Muscle of leg (tissue), 11 donors: Measurements from ENCODE around the gene MALRD1. TPM values are rescaled to one million over a fixed set of nuclear protein-coding genes. Genes with fewer than 3 reads are reported as not detected.

Source experiments
- DNase-seq: peaks from one replicate; pipeline ENCODE4 v3.0.0; 2013
- H3K27ac ChIP-seq: one replicate; pipeline ENCODE4 v1.5.1; 2013; ENCODE audit warnings: mild to moderate bottlenecking, low read length, control low read depth
- H3K27me3 ChIP-seq: one replicate; pipeline ENCODE4 v1.6.1; 2013; ENCODE audit warnings: low read length; ENCODE audit not compliant: control insufficient read depth, insufficient read depth
- H3K36me3 ChIP-seq: one replicate; pipeline ENCODE4 v1.6.1; 2013; ENCODE audit warnings: low read length; ENCODE audit not compliant: control insufficient read depth, insufficient read depth
- H3K4me1 ChIP-seq: one replicate; pipeline ENCODE4 v1.6.1; 2013; ENCODE audit warnings: low read length; ENCODE audit not compliant: control insufficient read depth, insufficient read depth
- H3K4me3 ChIP-seq: one replicate; pipeline ENCODE4 v1.5.1; 2013; ENCODE audit warnings: low read length, control low read depth
- H3K9me3 ChIP-seq: replicated peaks from 2 replicates; pipeline ENCODE4 v1.6.1; 2013; ENCODE audit warnings: low read depth, low read length; ENCODE audit not compliant: control insufficient read depth
- WGBS: methylation state at CpG from one replicate; pipeline ENCODE4 v1.1.5; 2013; ENCODE audit warnings: missing lambda C conversion rate; ENCODE audit not compliant: insufficient coverage; 5-methylcytosine and 5-hydroxymethylcytosine counted together
- polyA plus RNA-seq, 8 donors: library from polyadenylated mRNA; unstranded; fragments of 120-200 nt; gene quantifications; one replicate each; pipeline versions ENCODE4 v1.2.1 to v1.2.3, GENCODE V29; 2013; ENCODE audit warnings: inconsistent platforms in 1 of 8, low replicate concordance in 1 of 8; ENCODE audit not compliant: insufficient read length in 8 of 8, insufficient read depth in 1 of 8
- total RNA-seq: library from RNA; stranded (reverse); fragments of 120-200 nt; gene quantifications from one replicate; pipeline ENCODE4 v1.2.4, GENCODE V29; 2013

Gene MALRD1
- total and polyA plus RNA-seq, 9 donors, result 0.45 to 6.2 (median 1.0) TPM

- no peak overlapping the region for H3K4me3 ChIP-seq
- no peaks in the 10 kb centered on the region for H3K36me3 ChIP-seq
- no peaks in the 10 kb centered on the region for H3K4me1 ChIP-seq
- H3K27me3 ChIP-seq, result no peaks in the 10 kb centered on the region
- H3K27ac ChIP-seq, result peak overlapping the region; percentile 29
- WGBS, result no CpG with 5 or more reads among the region's 1 CpG
- H3K9me3 ChIP-seq, result no peaks in the 10 kb centered on the region
- peak; percentile 93 for DNase-seq
These were observed 529.2 kb downstream of the MALRD1 start for GRCh38 chr10:19577807-19578206.

DNA sequence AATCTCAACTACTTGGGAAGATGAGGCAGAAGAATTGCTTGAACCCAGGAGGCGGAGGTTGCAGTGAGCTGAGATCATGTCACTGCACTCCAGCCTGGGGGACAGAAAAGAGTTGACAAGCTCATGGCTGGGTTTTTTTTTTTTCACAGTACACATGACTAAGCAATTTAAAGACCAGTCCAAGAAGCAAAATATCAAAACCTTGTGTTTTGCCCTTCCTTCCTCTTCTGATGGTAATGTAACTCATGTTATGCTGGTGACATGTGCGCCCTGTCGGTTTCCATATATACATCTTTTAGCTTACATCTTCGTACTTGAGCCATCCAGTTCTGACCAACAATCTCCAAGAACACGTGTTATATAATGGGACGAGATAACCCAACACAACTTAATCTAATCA lies 530.0 kb downstream of the MALRD1 start:
- WGBS, result no CpG with 5 or more reads among the region's 6 CpGs
- DNase-seq, result no peak
- Histone ChIP-seq H3K27me3 (no peaks in the 10 kb centered on the region), H3K9me3 (no peaks in the 10 kb centered on the region), H3K36me3 (no peaks in the 10 kb centered on the region), H3K27ac (no peak overlapping the region), H3K4me1 (no peaks in the 10 kb centered on the region), H3K4me3 (no peak overlapping the region)

- Histone ChIP-seq H3K9me3 (no peaks in the 10 kb centered on the region), H3K36me3 (no peaks in the 10 kb centered on the region), H3K27me3 (no peaks in the 10 kb centered on the region), H3K4me1 (no peaks in the 10 kb centered on the region), H3K4me3 (no peak overlapping the region), H3K27ac (peak overlapping the region; percentile 62)
- no CpG with 5 or more reads among the region's 7 CpGs for WGBS
- DNase-seq, result peak; percentile 95
These were observed 531.4 kb downstream of the MALRD1 start for GRCh38 chr10:19579761-19580545.

GRCh38 chr10:19580691-19581090 lies 532.1 kb downstream of the MALRD1 start:
- Histone ChIP-seq H3K27ac (no peak overlapping the region), H3K4me3 (no peak overlapping the region), H3K9me3 (no peaks in the 10 kb centered on the region), H3K4me1 (no peaks in the 10 kb centered on the region), H3K36me3 (no peaks in the 10 kb centered on the region), H3K27me3 (no peaks in the 10 kb centered on the region)
- DNase-seq, result peak; percentile 78
- no CpG with 5 or more reads among the region's 1 CpG for WGBS

GRCh38 chr10:19588608-19589007 lies 540.0 kb downstream of the MALRD1 start:
- Histone ChIP-seq H3K4me3 (no peak overlapping the region), H3K27me3 (no peaks in the 10 kb centered on the region), H3K27ac (no peak overlapping the region), H3K9me3 (no peaks in the 10 kb centered on the region), H3K36me3 (no peaks in the 10 kb centered on the region), H3K4me1 (no peaks in the 10 kb centered on the region)
- no peak for DNase-seq
- WGBS, result no CpG with 5 or more reads among the region's 8 CpGs

GRCh38 chr10:19592276-19592675 lies 543.7 kb downstream of the MALRD1 start:
- 87% methylated on average over 3 of the region's 5 CpGs for WGBS
- Histone ChIP-seq H3K4me3 (no peak overlapping the region), H3K9me3 (no peaks in the 10 kb centered on the region), H3K36me3 (no peaks in the 10 kb centered on the region), H3K27ac (no peak overlapping the region), H3K27me3 (no peaks in the 10 kb centered on the region), H3K4me1 (no peaks in the 10 kb centered on the region)
- DNase-seq, result no peak

DNA sequence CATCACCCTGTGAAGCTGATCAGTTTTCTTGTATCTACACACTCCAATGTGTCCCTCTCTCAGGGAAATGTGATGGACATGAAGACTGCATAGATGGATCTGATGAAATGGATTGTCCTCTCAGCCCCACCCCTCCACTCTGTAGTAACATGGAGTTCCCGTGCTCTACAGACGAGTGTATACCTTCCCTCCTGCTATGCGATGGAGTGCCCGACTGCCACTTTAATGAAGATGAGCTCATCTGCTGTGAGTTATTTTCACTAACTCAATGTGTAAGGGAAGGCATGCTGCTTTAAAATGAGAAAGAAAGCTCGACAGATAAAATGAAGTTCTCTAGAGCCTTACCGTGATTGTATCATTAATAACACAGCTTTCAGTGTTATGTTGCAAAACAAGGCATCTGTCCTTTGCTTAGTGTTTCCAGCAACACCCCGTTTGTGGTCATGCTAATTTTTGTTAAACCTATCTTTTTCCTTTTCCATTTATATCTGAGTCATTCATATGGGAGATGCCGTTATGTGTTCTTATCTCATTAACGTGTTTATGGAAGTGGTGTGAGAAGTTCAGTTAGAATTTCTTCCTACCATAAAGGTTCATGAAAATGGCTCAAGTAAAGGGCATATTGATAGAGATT lies 546.7 kb downstream of the MALRD1 start:
- Histone ChIP-seq H3K27me3 (no peaks in the 10 kb centered on the region), H3K4me3 (no peak overlapping the region), H3K4me1 (no peaks in the 10 kb centered on the region), H3K9me3 (no peaks in the 10 kb centered on the region), H3K36me3 (no peaks in the 10 kb centered on the region), H3K27ac (no peak overlapping the region)
- DNase-seq, result no peak
- WGBS, result no CpG with 5 or more reads among the region's 9 CpGs

GRCh38 chr10:19605806-19606205 lies 557.2 kb downstream of the MALRD1 start:
- DNase-seq, result no peak
- H3K27ac ChIP-seq, result no peak overlapping the region
- H3K4me1 ChIP-seq, result no peaks in the 10 kb centered on the region
- H3K4me3 ChIP-seq, result no peak overlapping the region
- H3K9me3 ChIP-seq, result no peaks in the 10 kb centered on the region
- WGBS, result no CpG with 5 or more reads among the region's 2 CpGs
- H3K36me3 ChIP-seq, result no peaks in the 10 kb centered on the region
- H3K27me3 ChIP-seq, result no peaks in the 10 kb centered on the region

- Histone ChIP-seq H3K4me3 (no peak overlapping the region), H3K36me3 (no peaks in the 10 kb centered on the region), H3K27me3 (no peaks in the 10 kb centered on the region), H3K9me3 (no peaks in the 10 kb centered on the region), H3K27ac (no peak overlapping the region), H3K4me1 (no peaks in the 10 kb centered on the region)
- DNase-seq, result no peak
- 75% methylated on average over 2 of the region's 4 CpGs for WGBS
These were observed 558.4 kb downstream of the MALRD1 start for GRCh38 chr10:19606968-19607367.

DNA sequence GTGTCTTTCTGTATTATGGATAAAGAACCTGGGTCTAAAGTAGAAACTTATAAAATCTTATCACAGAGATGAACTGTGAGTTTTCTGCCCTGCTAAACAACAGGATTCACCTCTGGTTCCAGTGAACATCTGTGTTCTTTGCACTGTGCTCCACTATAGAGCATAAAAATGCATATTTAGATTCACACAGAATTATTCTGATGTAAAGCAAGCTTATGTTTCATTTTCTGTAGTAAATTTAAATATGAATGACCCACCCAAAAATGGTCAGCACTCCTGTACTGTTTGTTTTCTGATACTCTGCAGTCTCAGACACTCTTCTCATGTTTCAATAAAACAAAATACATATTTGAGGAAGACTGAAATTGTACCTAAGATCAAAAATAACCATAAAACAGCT lies 563.2 kb downstream of the MALRD1 start:
- Histone ChIP-seq H3K4me1 (no peaks in the 10 kb centered on the region), H3K27ac (no peak overlapping the region), H3K27me3 (no peaks in the 10 kb centered on the region), H3K9me3 (no peaks in the 10 kb centered on the region), H3K4me3 (no peak overlapping the region), H3K36me3 (no peaks in the 10 kb centered on the region)
- no peak for DNase-seq
